ENCODE data around the gene GALNT17. TPM values are rescaled to one million over a fixed set of nuclear protein-coding genes. Genes with fewer than 3 reads are reported as not detected.

Gene GALNT17
- total RNA-seq, 1 donor = 0.18 TPM

DNA sequence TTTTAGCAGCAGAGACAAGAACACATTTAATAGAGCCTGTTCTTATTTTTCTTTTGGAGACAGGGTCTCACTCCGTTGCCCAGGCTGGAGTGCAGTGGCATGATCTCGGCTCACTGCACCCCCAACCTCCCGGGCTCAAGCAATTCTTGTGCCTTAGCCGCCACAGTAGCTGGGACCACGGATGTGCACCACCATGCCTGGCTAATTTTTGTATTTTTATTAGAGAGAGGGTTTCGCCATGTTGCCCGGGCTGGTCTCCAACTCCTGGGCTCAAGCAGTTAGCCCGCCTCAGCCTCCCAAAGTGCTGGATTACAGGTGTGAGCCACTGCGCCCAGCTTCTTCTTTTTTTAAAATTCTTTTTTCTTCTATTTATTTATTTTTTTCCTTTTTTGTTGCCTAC, 23.3 kb downstream of the GALNT17 start:
- no peak for DNase-seq (ENCODE audit: low read depth)
- no peak overlapping the region for H3K4me3 ChIP-seq (ENCODE audit: low read depth, low read length)
- TF ChIP-seq, protein P1, sequence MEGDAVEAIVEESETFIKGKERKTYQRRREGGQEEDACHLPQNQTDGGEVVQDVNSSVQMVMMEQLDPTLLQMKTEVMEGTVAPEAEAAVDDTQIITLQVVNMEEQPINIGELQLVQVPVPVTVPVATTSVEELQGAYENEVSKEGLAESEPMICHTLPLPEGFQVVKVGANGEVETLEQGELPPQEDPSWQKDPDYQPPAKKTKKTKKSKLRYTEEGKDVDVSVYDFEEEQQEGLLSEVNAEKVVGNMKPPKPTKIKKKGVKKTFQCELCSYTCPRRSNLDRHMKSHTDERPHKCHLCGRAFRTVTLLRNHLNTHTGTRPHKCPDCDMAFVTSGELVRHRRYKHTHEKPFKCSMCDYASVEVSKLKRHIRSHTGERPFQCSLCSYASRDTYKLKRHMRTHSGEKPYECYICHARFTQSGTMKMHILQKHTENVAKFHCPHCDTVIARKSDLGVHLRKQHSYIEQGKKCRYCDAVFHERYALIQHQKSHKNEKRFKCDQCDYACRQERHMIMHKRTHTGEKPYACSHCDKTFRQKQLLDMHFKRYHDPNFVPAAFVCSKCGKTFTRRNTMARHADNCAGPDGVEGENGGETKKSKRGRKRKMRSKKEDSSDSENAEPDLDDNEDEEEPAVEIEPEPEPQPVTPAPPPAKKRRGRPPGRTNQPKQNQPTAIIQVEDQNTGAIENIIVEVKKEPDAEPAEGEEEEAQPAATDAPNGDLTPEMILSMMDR (IDR thresholded peaks at IDR 0.05; ENCODE audit: insufficient read depth, low read length) = no peak

DNA sequence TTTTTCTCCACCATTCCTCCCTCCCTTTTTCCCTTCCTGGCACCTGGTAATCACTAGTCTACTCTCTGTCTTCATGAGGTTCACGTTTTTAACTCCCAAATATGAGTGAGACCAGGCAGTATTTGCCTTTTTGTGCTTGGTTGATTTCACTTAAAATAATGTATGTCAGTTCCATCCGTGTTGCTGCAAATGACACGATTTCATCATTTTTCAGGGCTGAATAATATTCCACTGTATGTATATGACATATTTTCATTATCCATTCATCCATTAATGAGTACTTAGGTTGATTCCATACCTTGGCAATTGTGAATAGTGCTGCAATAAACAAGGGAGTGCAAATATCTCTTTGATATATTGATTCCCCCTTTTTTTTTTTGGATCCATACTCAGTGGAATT, 25.8 kb downstream of the GALNT17 start:
- H3K4me3 ChIP-seq (ENCODE audit: low read depth, low read length) = no peak overlapping the region
- TF ChIP-seq, protein P1 (IDR thresholded peaks at IDR 0.05; ENCODE audit: insufficient read depth, low read length) = no peak
- DNase-seq (ENCODE audit: low read depth) = no peak

DNA sequence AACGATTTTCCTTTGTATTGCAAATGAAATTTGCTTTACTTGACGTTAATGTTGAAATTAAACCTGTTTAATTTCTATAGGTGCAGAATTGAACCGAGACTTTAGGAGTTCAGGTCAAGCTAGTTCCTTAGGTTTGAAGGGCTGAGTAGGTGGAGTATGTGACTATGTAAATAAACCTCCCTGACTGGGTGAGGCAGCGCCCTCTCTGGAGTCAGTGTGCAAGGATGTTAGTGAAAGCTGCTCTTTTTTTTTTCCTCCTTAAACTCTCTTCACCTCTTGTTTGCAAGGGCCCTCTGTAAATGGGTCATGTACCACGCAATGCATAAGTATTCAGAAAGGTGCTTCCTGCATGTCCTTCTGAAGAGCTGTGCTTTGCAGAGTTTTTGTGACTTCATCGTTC, 33.8 kb downstream of the GALNT17 start:
- H3K4me3 ChIP-seq (ENCODE audit: low read depth, low read length) = no peak overlapping the region
- no peak for DNase-seq (ENCODE audit: low read depth)
- TF ChIP-seq, protein P1 (IDR thresholded peaks at IDR 0.05; ENCODE audit: insufficient read depth, low read length) = no peak

DNA sequence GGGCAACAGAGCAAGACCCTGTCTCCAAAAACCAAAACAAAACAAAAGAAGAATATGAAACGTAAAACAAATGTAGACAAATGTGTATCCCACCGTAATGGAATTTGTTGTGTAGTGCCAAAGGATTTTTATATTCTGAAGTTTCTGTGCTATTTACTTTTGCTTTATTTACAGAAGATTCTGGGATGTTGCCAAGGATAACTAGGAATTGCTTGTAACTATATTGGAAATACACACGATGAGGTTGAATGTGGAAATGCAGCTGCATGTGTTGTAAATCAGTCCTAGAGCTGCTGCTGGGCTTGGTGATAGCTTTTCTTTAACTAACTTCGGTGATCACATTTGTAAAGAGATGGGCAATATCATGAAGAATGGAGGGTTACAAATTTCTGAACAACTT, 39.5 kb downstream of the GALNT17 start:
- no peak overlapping the region for H3K4me3 ChIP-seq (ENCODE audit: low read depth, low read length)
- TF ChIP-seq, protein P1 (IDR thresholded peaks at IDR 0.05; ENCODE audit: insufficient read depth, low read length) = no peak
- no peak for DNase-seq (ENCODE audit: low read depth)

DNA sequence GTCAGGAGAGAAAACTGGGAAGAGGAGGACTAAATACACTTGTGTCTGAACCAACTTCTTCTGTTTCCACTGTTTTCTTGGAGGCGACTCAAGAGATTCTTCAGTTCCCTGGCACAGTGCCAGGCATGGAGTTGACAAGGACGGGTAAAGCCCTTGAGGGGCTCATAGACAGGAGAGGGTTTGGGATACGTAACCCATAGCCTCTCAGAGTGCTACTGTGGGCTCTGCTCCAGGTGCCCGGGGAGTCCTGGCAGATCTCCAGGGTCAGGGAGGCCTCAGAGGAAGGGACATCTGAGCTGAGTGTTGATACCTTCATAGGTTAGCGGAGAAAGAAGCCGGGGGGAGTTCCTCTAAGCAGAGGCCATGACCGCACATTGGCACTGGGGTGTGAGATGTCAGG, 42.0 kb downstream of the GALNT17 start:
- peak; percentile 0 for DNase-seq (ENCODE audit: low read depth)
- no peak overlapping the region for H3K4me3 ChIP-seq (ENCODE audit: low read depth, low read length)
- TF ChIP-seq, protein P1 (IDR thresholded peaks at IDR 0.05; ENCODE audit: insufficient read depth, low read length) = no peak

DNA sequence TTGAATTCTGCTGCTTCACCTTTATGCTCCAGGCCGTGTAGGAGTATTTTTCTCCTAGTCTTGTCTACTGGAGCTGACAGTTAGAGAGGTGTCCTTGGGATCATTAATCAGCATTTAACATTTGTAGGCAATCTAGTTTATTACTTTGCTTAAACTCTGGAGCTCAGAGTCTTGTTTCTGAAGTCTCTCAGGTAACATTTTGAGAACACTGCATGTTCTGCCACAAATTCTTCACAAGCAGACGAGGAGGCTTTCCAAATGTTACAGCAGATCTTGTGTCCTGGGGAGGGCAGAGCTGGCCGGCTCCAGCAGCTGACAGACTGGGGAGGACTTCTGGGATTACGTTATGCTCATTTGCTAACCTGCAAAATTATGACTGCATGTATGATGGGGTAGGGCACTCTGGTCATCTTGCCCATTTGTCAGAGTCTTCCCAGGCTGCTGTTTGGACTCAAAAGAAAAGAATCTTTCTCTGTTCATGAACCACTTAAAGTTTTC, 50.5 kb downstream of the GALNT17 start:
- TF ChIP-seq, protein P1 (IDR thresholded peaks at IDR 0.05; ENCODE audit: insufficient read depth, low read length) = no peak
- DNase-seq (ENCODE audit: low read depth) = no peak

DNA sequence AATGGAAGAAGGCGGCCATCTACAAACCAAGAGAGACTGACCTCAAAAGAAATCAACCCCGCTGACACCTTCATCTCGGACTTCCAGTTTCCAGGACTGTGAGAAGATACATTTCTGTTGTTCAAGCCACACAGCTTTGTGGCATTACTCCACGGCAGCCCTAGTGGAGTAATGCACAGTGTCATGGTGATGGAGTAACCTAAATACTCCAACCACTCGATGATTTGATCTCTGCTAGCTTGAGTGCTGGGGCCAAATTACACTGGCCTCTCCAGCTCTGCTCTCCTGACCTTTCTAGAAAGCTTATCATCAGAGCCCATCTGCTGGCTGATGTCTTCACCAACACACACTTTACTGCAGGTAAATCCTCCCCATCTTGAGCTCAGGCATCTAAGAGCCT, 52.2 kb downstream of the GALNT17 start:
- H3K4me3 ChIP-seq (ENCODE audit: low read depth, low read length) = no peak overlapping the region
- DNase-seq (ENCODE audit: low read depth) = no peak
- TF ChIP-seq, protein P1 (IDR thresholded peaks at IDR 0.05; ENCODE audit: insufficient read depth, low read length) = no peak

More for the DNA sequence above, 50.5 kb downstream of the GALNT17 start:
- no peak overlapping the region for H3K4me3 ChIP-seq (ENCODE audit: low read depth, low read length)

Measured in fibroblast of the aortic adventitia (primary cell).